ENCODE results near the gene NAMPT.

The NAMPT gene

DNA sequence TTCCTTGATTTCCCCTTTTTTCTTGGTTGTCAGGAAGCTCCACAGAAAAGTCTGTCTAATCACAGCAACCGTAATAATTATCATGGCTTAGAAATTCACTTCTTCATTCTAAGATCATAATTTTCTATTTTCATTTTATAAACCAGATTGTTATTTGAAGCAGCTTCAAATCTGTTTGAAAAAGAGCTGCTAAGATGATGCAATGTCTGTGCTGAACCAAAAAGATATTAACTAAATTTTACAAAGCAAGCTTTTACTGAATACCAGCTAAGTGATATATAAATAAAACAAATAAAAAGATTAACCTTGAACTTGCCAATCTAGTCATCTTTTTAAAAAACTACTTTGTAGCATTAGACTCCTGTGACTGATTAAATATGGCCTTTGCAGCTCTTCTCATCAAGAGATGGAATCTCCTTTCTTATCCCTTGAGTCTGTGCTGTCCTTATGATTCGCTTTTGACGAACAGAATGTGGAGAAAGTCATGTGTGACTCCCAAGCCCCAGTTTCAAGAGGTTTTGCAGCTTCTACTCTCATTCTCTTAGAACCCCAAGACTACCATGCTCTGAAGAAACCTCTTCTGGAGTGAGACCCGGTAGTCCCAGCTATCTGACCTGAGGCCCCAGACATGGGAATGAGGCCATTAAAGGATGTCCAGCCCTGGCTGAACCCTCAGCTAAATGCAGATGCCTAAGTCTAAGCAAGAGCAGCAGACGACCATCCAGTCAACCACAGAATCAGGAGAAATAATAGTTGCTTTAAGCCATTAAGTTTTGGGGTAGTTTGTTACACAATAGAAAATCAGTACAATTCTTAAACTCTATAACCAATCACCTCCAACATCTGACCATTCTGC, 14.4 kb downstream of the NAMPT start:
- DNase-seq: no peak

- DNase-seq: no peak
Measured at GRCh38 chr7:106269254-106269961, 15.4 kb downstream of the NAMPT start.

DNA sequence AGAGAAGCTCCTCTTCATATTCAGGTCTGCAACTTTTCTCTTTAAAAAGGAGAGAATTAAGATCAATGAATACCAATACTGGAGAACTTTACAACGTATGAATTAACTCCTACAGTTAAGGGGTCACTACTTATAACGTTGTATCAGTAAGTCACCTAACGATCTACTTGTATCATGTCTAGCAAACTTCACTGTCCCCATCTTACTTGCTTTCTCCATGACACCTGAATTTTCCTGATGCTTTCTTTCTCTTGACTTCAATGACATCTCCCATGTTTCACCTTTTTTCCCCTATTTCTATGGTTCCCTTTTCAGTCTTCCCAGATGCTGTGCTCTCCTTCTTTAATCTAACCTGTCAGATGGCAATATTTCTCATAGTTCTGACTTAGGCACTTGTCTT, 19.6 kb downstream of the NAMPT start:
- DNase-seq: no peak

DNA sequence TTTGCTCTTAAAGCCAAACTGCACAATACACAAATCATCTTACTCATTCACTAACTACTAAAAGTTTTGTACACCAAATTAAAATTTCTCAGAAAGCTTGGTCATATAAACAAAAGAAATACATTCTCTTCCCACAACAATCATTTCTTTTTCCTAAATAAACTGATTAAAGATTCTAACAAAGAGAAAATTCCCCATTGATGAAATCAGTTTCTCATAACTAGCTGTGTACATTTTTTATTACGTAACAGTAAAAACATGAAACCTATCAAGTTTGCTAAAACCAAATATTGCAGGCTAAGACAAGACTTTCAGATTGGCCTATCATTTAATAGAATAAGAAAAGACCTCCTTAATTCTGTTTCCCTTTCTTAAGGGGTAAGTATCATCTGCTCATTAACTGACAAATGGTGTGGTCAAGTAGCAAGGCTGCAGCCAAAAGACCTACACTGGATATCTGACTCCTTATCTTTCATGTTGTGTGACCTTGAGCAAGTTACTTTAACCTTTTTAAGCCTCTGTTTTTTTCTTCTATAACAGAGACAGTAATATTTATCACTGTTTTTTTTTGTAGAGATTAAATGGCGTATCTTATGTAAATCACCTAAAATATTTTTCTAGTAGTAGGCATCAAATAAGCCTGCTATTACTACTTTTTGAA, 22.4 kb downstream of the NAMPT start:
- DNase-seq: no peak

DNA sequence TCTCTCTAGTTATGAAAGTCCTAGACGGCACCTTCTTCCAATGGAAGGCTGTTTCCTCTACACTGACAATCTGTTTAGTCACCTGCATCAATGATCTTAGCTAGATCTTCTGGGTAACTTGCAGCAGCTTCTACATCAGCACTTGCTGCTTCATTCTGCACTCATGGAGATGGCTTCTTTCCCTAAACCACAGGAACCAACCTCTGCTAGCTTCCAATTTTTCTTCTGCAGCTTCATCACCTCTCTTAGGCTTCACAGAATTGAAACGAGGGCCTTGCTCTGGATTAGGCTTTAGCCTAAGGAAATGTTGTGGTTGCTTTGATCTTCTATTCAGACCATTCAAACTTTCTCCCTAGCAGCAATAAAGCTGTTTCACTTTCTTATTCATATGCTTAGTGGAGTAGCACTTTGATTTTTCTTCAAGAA, 24.6 kb downstream of the NAMPT start:
- DNase-seq: no peak

- DNase-seq: no peak
Measured at GRCh38 chr7:106258789-106259188, 26.0 kb downstream of the NAMPT start.

- DNase-seq: no peak
Measured at GRCh38 chr7:106257752-106258151, 27.0 kb downstream of the NAMPT start.

DNA sequence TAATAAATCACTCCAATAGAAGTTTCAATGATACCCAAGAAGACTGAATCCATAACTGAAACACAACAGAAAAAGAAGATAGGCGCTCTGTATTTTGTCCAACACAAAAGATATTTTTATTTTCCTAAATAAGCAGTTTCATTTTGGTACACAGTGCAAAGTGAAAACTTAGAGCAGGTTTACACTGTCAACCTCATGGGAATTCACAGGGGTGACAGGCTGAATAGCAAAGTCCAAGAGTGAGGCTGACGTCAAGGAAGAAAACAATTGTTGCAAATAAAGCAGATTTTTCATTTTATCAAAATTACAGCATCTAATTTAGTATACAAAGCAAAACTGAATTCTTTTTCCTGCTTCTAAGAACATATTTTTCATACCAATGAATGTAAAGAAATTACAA, 28.6 kb downstream of the NAMPT start:
- no peak for DNase-seq

- no peak for DNase-seq
Measured at GRCh38 chr7:106255246-106255645, 29.5 kb downstream of the NAMPT start.

DNA sequence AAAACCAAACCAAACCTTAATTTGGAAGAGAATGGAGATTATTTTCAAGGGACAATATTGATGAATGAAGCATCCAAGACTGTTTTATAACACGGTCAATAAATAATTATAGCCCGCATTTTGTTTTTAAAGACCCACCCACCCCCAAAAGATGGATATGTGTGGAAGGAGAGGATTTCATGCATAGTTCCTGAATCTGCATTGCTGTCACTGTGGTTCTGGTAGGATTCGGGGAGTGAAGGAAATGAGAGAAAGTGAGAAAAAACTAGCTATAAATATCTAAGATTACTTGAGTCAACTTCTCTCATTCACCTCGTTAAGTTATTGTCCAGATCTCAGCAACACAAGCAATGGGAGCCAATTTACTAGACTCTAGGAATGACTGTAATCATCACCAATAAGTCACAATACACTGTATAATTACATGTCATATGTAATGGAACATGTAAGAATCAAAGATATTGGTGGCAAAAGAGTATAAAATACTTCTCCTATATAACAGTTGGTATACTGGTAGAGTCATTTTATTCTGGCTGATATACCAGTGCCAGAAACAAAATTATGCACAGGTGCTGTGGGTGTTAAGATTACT, 30.2 kb downstream of the NAMPT start:
- no peak for DNase-seq

DNA sequence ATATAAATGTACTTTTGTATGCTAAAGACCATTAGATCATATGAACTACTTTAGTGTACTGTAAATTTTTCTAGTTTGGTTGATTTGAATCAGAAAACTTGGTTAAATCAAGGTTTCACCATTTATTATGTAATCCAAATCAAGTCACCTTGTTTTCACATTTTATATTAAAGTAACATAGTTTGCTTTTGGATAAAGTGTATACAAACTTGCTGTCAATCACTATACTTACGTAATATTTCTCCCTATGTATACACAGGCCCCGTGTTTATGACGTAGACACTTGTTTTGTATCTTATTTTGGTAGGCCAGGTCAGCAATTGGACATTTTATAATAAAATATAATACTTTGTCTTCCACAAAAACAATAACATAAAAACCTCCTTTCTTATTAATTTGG, 32.2 kb downstream of the NAMPT start:
- DNase-seq: no peak

GRCh38 chr7:106249488-106249887, 35.3 kb downstream of the NAMPT start:
- no peak for DNase-seq

DNA sequence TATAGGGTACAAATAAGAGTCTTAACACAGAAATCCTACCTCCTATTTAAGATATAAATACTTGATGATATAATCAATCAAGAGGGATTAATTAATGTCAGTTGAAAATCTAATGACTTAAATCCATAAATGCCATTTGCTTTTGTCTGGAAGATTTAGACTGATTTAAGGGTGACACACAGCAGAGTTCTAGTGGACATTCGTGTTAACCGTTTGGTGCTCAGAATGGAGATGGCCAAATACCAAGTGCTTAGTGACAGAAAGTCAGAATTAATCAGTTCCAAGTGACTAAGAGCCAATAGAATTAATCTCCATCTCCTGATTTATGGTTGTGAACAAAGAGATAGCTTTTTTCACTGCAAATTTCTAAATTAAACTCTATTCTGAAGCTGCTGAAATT, 36.2 kb downstream of the NAMPT start:
- DNase-seq: no peak

DNA sequence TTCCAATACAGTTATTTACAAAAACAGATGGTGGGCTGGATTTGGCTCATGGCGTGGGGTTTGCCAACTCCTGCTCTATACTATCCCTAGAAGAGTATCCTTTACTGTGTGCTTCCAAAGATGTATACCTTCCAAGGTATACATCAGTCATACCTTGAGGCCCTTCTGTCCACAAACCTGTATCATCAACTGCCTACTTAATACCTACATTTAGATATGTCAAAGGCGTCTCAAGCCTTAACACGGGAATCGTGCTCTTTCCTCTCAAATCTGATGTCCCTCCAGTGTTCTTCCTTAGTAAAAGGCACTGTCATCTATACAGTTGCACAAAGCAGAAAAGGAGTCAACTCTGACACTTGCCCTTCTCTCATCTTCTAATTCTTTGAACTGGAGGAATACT, 36.9 kb downstream of the NAMPT start:
- no peak for DNase-seq

GRCh38 chr7:106246902-106247711, 37.7 kb downstream of the NAMPT start:
- no peak for DNase-seq

GRCh38 chr7:106243893-106244292, 40.9 kb downstream of the NAMPT start:
- DNase-seq: no peak

- no peak for DNase-seq
Measured at GRCh38 chr7:106239406-106239805, 45.4 kb downstream of the NAMPT start.

GRCh38 chr7:106238830-106239229, 46.0 kb downstream of the NAMPT start:
- DNase-seq: no peak

GRCh38 chr7:106236065-106236464, 48.7 kb downstream of the NAMPT start:
- DNase-seq: no peak

- no peak for DNase-seq
Measured at GRCh38 chr7:106234425-106234824, 50.4 kb downstream of the NAMPT start.

DNA sequence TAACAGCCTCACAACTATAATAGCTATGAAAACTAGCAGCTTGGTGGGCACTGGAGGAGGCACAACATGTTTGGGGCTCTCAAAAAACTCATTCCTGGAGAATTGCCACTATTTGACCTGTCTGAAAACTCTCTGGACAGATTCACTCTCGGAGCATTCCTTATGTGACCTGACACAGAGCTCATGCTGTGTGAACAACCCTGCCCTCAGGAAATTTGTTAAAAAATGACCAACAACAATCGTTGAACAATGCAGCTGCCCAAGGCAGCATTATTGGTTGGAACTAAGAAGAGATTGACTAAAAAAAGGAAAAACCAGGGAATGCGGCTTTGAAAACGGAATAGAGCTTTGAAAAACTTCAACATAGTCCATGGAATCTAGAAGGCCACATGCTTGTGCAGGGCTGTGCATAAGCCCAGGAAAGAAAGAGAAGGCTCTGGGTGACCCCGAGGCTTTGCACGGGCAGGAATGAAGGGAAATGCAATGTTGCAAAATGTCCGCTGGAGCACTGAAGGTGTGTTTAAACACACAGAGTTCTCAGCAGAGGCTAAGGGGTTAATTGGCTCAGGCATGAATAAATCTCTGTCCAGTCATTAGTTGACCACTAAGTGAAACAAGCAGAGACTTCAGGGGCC, 52.8 kb downstream of the NAMPT start:
- no peak for DNase-seq

- DNase-seq: no peak
Measured at GRCh38 chr7:106225856-106226255, 58.9 kb downstream of the NAMPT start.

Measured in CD4-positive, alpha-beta T cell treated with Interleukin-17A for 4 hours (primary cell).